Thyroid gland (tissue), 4 donors: Measurements from ENCODE around the gene BRSK2.

Experiments used
- POLR2A ChIP-seq, 2 donors: fragments of 450-650 bp; IDR thresholded peaks; one replicate each; pipeline ENCODE4 v1.6.1; 2017; ENCODE audit warnings: antibody characterized with exemption in 2 of 2, mild to moderate bottlenecking in 2 of 2, moderate library complexity in 1 of 2
- TF ChIP-seq, protein P1 (sequence below), 6 experiments: fragments of 200-600 bp in 3 of 6; fragments of 450-650 bp in 3 of 6; sonication (generic) in 3 of 6; IDR thresholded peaks; one replicate each; pipeline ENCODE4 v1.5.1; 2016 to 2019; ENCODE audit warnings: antibody characterized with exemption in 6 of 6, mild to moderate bottlenecking in 2 of 6, inconsistent platforms in 1 of 6, moderate library complexity in 1 of 6

DNA sequence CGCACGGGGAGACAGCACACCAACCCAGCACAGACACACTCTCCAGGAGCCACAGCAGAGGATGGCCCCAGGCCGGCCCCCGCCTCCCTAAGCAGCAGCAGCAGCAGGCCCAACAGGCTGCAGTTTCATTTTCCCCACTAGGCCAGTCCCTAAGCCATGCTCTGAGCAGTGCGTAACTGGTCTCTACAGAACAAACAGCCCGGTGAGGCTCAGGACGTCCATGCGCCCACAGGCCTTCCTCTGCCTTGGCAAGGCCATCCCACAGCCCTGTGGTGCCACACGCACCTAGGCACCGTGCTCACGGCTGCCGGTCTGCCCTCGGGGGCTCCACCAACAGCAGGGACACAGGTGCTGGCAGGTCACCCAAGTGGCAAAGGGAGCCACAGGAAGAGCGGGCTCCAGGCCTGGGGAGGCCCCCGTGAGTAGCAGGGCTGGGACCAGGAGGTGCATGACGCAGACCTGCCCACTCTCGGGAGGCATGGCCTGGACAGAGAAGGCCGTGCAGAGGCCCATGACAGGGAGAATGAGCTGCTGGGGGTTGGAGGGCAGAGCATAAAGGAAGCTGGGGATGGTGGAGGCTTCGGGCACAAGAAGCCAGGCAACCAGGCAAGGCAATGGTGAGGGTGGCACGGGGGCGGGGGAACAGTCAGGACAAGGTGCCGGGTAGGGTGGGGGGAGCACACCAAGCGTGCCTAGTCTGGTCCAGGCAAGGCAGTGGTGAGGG, 98.3 kb downstream of the BRSK2 start:
- no peak for TF ChIP-seq POLR2A (IDR thresholded peaks at IDR 0.05)
- TF ChIP-seq, protein P1, sequence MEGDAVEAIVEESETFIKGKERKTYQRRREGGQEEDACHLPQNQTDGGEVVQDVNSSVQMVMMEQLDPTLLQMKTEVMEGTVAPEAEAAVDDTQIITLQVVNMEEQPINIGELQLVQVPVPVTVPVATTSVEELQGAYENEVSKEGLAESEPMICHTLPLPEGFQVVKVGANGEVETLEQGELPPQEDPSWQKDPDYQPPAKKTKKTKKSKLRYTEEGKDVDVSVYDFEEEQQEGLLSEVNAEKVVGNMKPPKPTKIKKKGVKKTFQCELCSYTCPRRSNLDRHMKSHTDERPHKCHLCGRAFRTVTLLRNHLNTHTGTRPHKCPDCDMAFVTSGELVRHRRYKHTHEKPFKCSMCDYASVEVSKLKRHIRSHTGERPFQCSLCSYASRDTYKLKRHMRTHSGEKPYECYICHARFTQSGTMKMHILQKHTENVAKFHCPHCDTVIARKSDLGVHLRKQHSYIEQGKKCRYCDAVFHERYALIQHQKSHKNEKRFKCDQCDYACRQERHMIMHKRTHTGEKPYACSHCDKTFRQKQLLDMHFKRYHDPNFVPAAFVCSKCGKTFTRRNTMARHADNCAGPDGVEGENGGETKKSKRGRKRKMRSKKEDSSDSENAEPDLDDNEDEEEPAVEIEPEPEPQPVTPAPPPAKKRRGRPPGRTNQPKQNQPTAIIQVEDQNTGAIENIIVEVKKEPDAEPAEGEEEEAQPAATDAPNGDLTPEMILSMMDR (IDR thresholded peaks at IDR 0.05), result peak in 1 of 6 experiments; percentile 9
